GM12878 (cell line): ENCODE data around the gene ABCA7. TPM values are rescaled to one million over a fixed set of nuclear protein-coding genes. Genes with fewer than 3 reads are reported as not detected.

Source experiments
- CBFB ChIP-seq: IDR thresholded peaks from 2 replicates; pipeline ENCODE4 v1.6.1; 2016; ENCODE audit warnings: antibody characterized with exemption, low read depth
- CTCF ChIP-seq, 3 experiments: IDR thresholded peaks in 2 of 3; conservative IDR thresholded peaks in 1 of 3; 2 replicates each; pipeline ENCODE4 v1.5.1; 2011; ENCODE audit warnings: low read depth in 3 of 3, low read length in 3 of 3, mild to moderate bottlenecking in 3 of 3, control low read depth in 2 of 3, moderate library complexity in 2 of 3, inconsistent platforms in 1 of 3, mixed read lengths in 1 of 3; ENCODE audit not compliant: control insufficient read depth in 2 of 3, insufficient read depth in 1 of 3; ENCODE audit errors: extremely low read depth in 1 of 3
- E2F4 ChIP-seq: IDR thresholded peaks from 2 replicates; pipeline ENCODE4 v1.6.1; 2012; ENCODE audit warnings: low read depth, low read length, improper control_type of control experiment
- GATAD2B ChIP-seq: fragments of 450-650 bp; conservative IDR thresholded peaks from 2 replicates; pipeline ENCODE4 v1.6.1; 2017; ENCODE audit warnings: low read depth, mild to moderate bottlenecking, moderate library complexity
- MLLT1 ChIP-seq: fragments of 450-650 bp; IDR thresholded peaks from 2 replicates; pipeline ENCODE4 v1.6.1; 2016; ENCODE audit warnings: mild to moderate bottlenecking
- MYC ChIP-seq: IDR thresholded peaks from 2 replicates; pipeline ENCODE4 v1.6.1; 2011; ENCODE audit warnings: mild to moderate bottlenecking, low read length, moderate library complexity, inconsistent platforms; ENCODE audit not compliant: insufficient read depth, insufficient replicate concordance, insufficient read length, severe bottlenecking
- NRF1 ChIP-seq: conservative IDR thresholded peaks from 2 replicates; pipeline ENCODE4 v1.6.1; 2011; ENCODE audit warnings: mild to moderate bottlenecking, low read depth, low read length, improper control_type of control experiment
- PRDM15 ChIP-seq: fragments of 450-650 bp; formaldehyde crosslinking; IDR thresholded peaks from 2 replicates; pipeline ENCODE4 v1.4.0; 2020; ENCODE audit warnings: mild to moderate bottlenecking, moderate library complexity
- RAD21 ChIP-seq: IDR thresholded peaks from 2 replicates; pipeline ENCODE4 v1.6.1; 2011; ENCODE audit warnings: mild to moderate bottlenecking, low read depth, low read length, moderate library complexity; ENCODE audit not compliant: insufficient read depth
- SIN3A ChIP-seq: IDR thresholded peaks from 2 replicates; pipeline ENCODE4 v1.6.1; 2012; ENCODE audit warnings: low read depth, low read length, improper control_type of control experiment
- SKIL ChIP-seq: fragments of 450-650 bp; IDR thresholded peaks from 2 replicates; pipeline ENCODE4 v1.6.1; 2017; ENCODE audit warnings: mild to moderate bottlenecking, low read depth, inconsistent platforms; ENCODE audit not compliant: poor library complexity, severe bottlenecking
- SMAD1 ChIP-seq: fragments of 450-650 bp; IDR thresholded peaks from 2 replicates; pipeline ENCODE4 v1.6.1; 2018; ENCODE audit warnings: mild to moderate bottlenecking, low read depth; ENCODE audit not compliant: partially characterized antibody
- SMAD5 ChIP-seq: IDR thresholded peaks from 2 replicates; pipeline ENCODE4 v1.6.1; 2016; ENCODE audit warnings: antibody characterized with exemption, low read depth
- SMC3 ChIP-seq: IDR thresholded peaks from 2 replicates; pipeline ENCODE4 v1.6.1; 2011; ENCODE audit warnings: low read length, improper control_type of control experiment, borderline replicate concordance
- STAT1 ChIP-seq: fragments of 450-650 bp; conservative IDR thresholded peaks from 2 replicates; pipeline ENCODE4 v1.6.1; 2014; ENCODE audit warnings: antibody characterized with exemption, mild to moderate bottlenecking
- TBL1XR1 ChIP-seq: IDR thresholded peaks from 2 replicates; pipeline ENCODE4 v1.6.1; 2012; ENCODE audit warnings: low read depth, low read length, improper control_type of control experiment
- YY1 ChIP-seq: IDR thresholded peaks from 2 replicates; pipeline ENCODE4 v1.6.1; 2011; ENCODE audit warnings: low read depth, mild to moderate bottlenecking, low read length
- polyA plus RNA-seq, 11 experiments: library from polyadenylated mRNA; depleted of rRNA in 4 of 11; unstranded in 6 of 11; stranded (reverse) in 5 of 11; fragments of >200 nt; fragmentation: Nextera tagmentation in 4 of 11; fragmentation: Illumina TruSeq in 1 of 11; extraction: Ambion mirVana in 4 of 11; extraction: Trizol in 1 of 11; gene quantifications; 1 replicate in 1 of 11; 2 replicates in 10 of 11; pipeline versions ENCODE4 v1.2.1 to v1.2.3, GENCODE V29; 2011 to 2016; ENCODE audit warnings: inconsistent platforms in 2 of 11, missing spikeins in 2 of 11, low read depth in 1 of 11
- total RNA-seq, 4 experiments: library from RNA; depleted of rRNA in 3 of 4; stranded (reverse); fragments of >200 nt in 3 of 4; fragmentation: Illumina TruSeq in 1 of 4; extraction: Trizol in 1 of 4; gene quantifications; 2 replicates each; pipeline versions ENCODE4 v1.2.1 to v1.2.3, GENCODE V29; 2013 to 2021

Gene ABCA7
- total and polyA plus RNA-seq, 10 of the 15 experiments (the other 5 are each of a cell fraction or from before 2014, with no cell fraction given): 1.0 to 49.5 (median 14.8) TPM

- TF ChIP-seq CTCF (IDR thresholded peaks at IDR 0.05 in 2 of 3, conservative IDR thresholded peaks at IDR 0.05 in 1 of 3; ENCODE audit: control insufficient read depth in 2 of 3, extremely low read depth in 1 of 3, insufficient read depth in 1 of 3, low read depth in 3 of 3, low read length in 3 of 3) (peak; percentile 73 to 85 (median 82)), SMAD1 (no peak), CBFB (no peak), SMC3 (peak; percentile 33; the same call in 1 of the 2 replicates), E2F4 (no peak), NRF1 (0 out of 2 replicates have a peak, but pooled peaks have one; percentile 33), SKIL (no peak), PRDM15 (CRISPR knock-in tag) (no peak), GATAD2B (peak; percentile 84), SIN3A (no peak), TBL1XR1 (no peak), STAT1 (0 out of 2 replicates have a peak, but pooled peaks have one; percentile 33), MYC (peak; percentile 53), RAD21 (peak; percentile 54), MLLT1 (no peak), YY1 (peak; percentile 72; the same call in 1 of the 2 replicates), SMAD5 (no peak)
These were observed 25.0 kb downstream of the ABCA7 start (continued) for GRCh38 chr19:1064661-1065605.
